Endometrial microvascular endothelial cells (primary cell): ENCODE data around the gene AGTR1. TPM values are rescaled to one million over a fixed set of nuclear protein-coding genes. Genes with fewer than 3 reads are reported as not detected.

ENCODE experiments used
- in situ Hi-C: cut with HindIII; loops from 2 replicates; pipeline ENCODE4 v1.10.0; 2017; ENCODE audit warnings: low sequenced_read_pairs, low pct_unique_long_range_greater_than_20kb; ENCODE audit errors: inconsistent ontology term
- total RNA-seq: library from RNA; depleted of rRNA; stranded (reverse); fragments of >200 nt; gene quantifications from one replicate; pipeline ENCODE4 v1.2.3, GENCODE V29; 2015; ENCODE audit errors: inconsistent ontology term

The AGTR1 gene
- total RNA-seq, 1 donor from 2014 or later = not detected

- in situ Hi-C loops = no loop called here
Observed at GRCh38 chr3:148791920-148792319, 94.2 kb downstream of the AGTR1 start.

- in situ Hi-C loops = no loop called here
Observed at GRCh38 chr3:148792516-148792915, 94.8 kb downstream of the AGTR1 start.

Other genes starting within 250 kb of the AGTR1 start
- gene CPB1, start 129.9 kb downstream of the AGTR1 start, total RNA-seq = not detected
- gene CPA3, start 167.4 kb downstream of the AGTR1 start, total RNA-seq = 3.0 TPM